GM19023 (cell line): Measurements from ENCODE around the gene SYNJ2BP.

Source experiments
- ATAC-seq: cut with Tn5 transposase; IDR thresholded peaks from one replicate; pipeline ENCODE4 v1.9.1; 2021; ENCODE audit warnings: mild to moderate bottlenecking, moderate library complexity; ENCODE audit not compliant: unreplicated experiment

SYNJ2BP gene

DNA sequence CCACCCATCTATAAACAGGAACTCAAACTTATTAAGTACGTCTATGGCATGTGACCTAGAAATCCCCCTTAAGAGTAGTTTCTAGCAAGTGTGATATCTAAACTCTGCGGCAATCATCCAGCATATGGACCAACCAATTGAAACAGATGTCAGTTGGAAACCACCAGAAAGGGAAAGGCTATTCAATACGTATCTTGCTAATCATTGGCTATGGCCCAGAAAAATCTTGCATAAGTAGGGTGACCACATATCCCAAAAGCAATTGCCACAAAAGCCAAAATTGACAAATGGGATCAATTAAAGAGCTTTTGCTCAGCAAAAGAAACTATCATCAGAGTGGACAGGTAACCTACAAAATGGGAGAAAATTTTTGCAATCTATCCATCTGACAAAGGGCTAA lies 24.2 kb downstream of the SYNJ2BP start:
- ATAC-seq = no peak

DNA sequence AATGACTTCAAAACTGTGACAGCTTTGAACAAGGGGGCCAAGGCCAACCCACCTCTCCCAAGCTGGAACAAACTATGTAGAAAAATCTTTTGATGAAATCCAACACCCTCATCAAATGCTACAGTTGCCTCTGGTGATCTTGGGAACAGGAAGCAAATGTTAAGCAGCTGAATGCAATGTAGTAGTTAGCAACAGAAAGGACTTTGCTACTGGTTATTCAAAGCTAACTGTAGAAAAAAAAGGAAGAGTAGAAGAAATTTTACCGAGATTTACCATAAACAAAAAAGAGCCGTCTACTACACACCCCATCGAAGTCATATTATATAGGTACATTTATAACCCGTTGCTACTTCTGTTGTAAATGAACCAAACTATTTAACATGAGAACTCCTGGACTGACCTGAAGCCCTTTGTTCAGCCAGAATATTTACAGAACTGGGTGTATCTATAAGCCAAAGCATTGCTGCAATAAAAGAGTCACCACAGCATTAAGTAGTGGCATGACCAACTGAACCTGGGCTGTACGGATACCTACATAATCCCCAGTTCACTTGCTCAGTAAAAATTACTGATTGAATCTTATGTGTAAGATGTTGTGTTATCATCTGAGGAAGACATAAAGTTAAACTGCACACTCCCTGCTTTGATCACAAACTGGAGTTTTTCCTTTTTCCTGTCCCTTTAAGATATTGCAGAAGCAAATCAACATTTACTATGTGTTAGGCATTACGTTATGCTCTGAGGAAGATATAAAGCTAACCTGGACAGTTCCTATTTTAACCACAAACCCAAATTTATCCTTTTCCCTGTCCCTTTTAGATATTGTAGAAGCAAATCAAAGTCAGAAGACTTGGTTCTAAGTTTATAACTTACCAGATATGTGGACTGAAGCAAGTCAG lies 25.1 kb downstream of the SYNJ2BP start:
- ATAC-seq = no peak

DNA sequence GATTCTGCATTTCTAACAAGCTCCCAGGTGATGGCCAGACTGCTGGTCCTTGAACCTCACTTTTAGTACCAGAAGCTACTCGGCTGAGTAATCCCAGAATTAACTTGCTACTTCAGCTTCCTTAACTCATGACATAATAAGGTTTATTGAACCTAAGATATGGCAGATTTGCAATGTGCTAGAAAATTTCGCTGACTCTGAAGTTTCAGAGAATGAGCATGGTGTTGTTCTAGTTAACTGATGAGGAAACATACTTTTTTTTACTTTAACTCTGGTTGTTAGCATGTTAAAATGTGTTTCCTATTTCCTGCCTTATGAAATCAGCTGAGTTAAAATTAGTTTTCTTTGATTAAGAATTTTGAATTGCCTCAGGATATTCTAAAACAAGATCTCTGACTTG lies 34.4 kb downstream of the SYNJ2BP start:
- ATAC-seq = no peak

DNA sequence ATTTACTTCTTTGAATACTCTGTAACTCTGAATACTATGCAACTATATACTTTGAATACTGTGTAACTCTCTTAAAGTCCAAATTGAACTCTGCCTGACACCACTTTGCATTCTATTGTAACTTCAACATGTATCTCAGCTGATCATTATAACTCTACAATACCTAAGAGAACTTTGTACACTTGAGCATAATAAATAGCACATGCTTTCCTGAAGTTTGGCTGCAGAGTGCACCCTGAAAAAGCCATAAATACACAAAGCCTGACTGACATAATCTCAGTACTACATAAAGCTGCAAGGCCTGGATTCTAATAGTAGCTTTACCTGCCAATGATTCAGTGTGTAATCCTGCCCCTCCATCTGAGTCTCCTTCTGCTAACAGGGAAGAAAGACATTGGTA lies 36.1 kb downstream of the SYNJ2BP start:
- no peak for ATAC-seq

DNA sequence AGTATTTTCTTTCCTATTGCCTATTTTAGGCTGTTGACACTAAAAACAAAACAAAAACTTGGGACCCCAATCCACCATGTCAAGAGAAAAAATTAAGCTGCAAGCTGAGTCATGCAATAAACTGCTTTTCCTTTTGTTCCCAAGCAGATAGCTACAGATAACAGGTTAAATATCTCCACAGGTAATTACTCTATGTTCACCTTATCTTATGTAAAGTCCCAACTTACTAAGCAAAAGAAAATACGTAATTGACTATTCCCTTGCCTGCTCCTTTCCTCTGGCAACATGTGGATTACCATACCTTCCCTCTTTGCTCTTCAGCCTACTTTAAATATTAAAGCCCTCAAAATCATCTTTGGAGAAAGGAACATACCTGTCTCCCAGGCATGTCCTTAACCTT lies 38.2 kb downstream of the SYNJ2BP start:
- ATAC-seq = no peak
